NB4 (cell line): ENCODE data around the gene SRGAP3.

Experiments
- CTCF ChIP-seq: IDR thresholded peaks from one replicate; pipeline ENCODE4 v1.5.1; 2012; ENCODE audit warnings: low read depth, low read length
- POLR2A ChIP-seq: IDR thresholded peaks from 2 replicates; pipeline ENCODE4 v1.6.1; 2011; ENCODE audit warnings: mild to moderate bottlenecking; ENCODE audit not compliant: insufficient read length; ENCODE audit errors: extremely low read depth
- TF ChIP-seq, protein P1 (sequence below): IDR thresholded peaks from 2 replicates; pipeline ENCODE4 v1.6.1; 2011; ENCODE audit warnings: low read depth, low read length

DNA sequence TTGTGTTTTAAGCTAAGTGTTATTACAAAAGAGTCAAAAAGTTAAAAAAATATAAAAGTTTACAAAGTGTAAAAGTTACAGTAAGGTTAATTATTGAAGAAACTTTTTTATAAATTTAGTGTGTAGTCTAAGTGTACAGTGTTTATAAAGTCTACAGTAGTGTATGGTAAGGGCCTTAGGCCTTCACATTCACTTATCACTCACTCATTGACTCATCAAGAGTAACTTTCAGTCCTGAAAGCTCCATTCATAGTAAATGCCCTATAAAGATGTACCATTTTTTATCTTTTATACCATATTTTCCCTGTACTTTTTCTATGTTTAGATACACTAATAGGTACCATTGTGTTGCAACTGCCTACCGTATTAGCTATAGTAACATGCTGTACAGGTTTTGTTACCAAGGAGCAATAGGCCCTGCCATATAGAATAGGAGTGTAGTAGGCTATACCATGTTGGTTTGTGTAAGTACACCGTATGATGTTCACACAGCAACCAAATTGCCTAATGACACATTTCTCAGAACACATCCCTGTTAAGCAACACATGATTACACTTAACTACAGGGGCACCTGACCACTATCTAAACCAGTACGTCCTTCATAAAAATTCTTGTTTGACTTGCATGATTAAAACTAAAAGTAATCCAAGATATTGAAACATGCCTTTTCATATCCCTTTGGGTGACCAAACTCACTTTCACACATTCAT, 303.4 kb downstream of the SRGAP3 start:
- TF ChIP-seq CTCF (no peak), POLR2A (no peak)
- TF ChIP-seq, protein P1, sequence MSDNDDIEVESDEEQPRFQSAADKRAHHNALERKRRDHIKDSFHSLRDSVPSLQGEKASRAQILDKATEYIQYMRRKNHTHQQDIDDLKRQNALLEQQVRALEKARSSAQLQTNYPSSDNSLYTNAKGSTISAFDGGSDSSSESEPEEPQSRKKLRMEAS: no peak
